B cell (primary cell): ENCODE measurements around the gene CCDC106. TPM values are rescaled to one million over a fixed set of nuclear protein-coding genes. Genes with fewer than 3 reads are reported as not detected.

ENCODE experiments used
- ATAC-seq: fragments of 200-7000 bp; cut with Tn5 transposase; one replicate; pipeline ENCODE4 v1.10.0; 2021; ENCODE audit warnings: low read depth, mild to moderate bottlenecking, moderate number of reproducible peaks, moderate library complexity
- CTCF ChIA-PET: fragments of 350-600 bp; sonication (Branson Sonifier 250); formaldehyde crosslinking; loops from one replicate; lab custom pipeline; 2021; ENCODE audit warnings: antibody characterized with exemption, inconsistent platforms; lab: Charles Lee
- POLR2A ChIA-PET: fragments of 350-600 bp; sonication (Branson Sonifier 250); formaldehyde crosslinking; loops from one replicate; lab custom pipeline; 2021; ENCODE audit warnings: antibody characterized with exemption; lab: Charles Lee
- DNase-seq: peaks from one replicate; pipeline ENCODE4 v3.0.0; 2013
- H2AFZ ChIP-seq: 2 replicates; pipeline ENCODE4 v1.6.1; 2012; ENCODE audit warnings: mild to moderate bottlenecking, low read depth, low read length; ENCODE audit not compliant: insufficient read depth, poor library complexity, severe bottlenecking
- H3K27ac ChIP-seq, 2 donors: 1 replicate in 1 of 2; 2 replicates in 1 of 2; pipeline ENCODE4 v1.5.1; 2012 to 2013; ENCODE audit warnings: low read length in 2 of 2, mild to moderate bottlenecking in 2 of 2, moderate library complexity in 1 of 2
- H3K27me3 ChIP-seq, 4 experiments: fragments of 200-600 bp in 1 of 4; sonication (generic) in 1 of 4; replicated peaks in 1 of 4; 1 replicate in 2 of 4; 2 replicates in 2 of 4; pipeline versions ENCODE4 v1.6.1 to v1.7.0; 2013 to 2016; ENCODE audit warnings: low read length in 3 of 4, mild to moderate bottlenecking in 2 of 4, mixed read lengths in 1 of 4, moderate library complexity in 1 of 4; ENCODE audit not compliant: insufficient read depth in 4 of 4, control insufficient read depth in 3 of 4; ENCODE audit errors: control extremely low read depth in 1 of 4
- H3K36me3 ChIP-seq, 2 experiments: replicated peaks in 1 of 2; 1 replicate in 1 of 2; 2 replicates in 1 of 2; pipeline versions ENCODE4 v1.6.1 to v1.7.1; 2013; ENCODE audit warnings: low read length in 1 of 2; ENCODE audit not compliant: insufficient read depth in 2 of 2, control insufficient read depth in 1 of 2; ENCODE audit errors: control extremely low read depth in 1 of 2, extremely low read depth in 1 of 2
- H3K4me1 ChIP-seq, 2 donors: fragments of 200-600 bp in 1 of 2; sonication (generic) in 1 of 2; 1 replicate in 1 of 2; 2 replicates in 1 of 2; pipeline versions ENCODE4 v1.5.1 to v1.6.1; 2013 to 2017; ENCODE audit warnings: low read length in 2 of 2; ENCODE audit not compliant: control insufficient read depth in 2 of 2, insufficient read depth in 2 of 2
- H3K4me2 ChIP-seq: replicated peaks from 2 replicates; pipeline ENCODE3; 2012; ENCODE audit warnings: mild to moderate bottlenecking, low read depth, low read length; ENCODE audit not compliant: poor library complexity, severe bottlenecking
- H3K4me3 ChIP-seq, 5 experiments: fragments of 200-600 bp in 1 of 5; sonication (generic) in 1 of 5; 1 replicate in 3 of 5; 2 replicates in 2 of 5; pipeline versions ENCODE4 v1.5.1 to v1.7.0; 2011 to 2016; ENCODE audit warnings: low read length in 4 of 5, mild to moderate bottlenecking in 4 of 5, low read depth in 2 of 5, control low read depth in 1 of 5, moderate library complexity in 1 of 5; ENCODE audit not compliant: insufficient read depth in 1 of 5; ENCODE audit errors: control extremely low read depth in 1 of 5, extremely low read depth in 1 of 5
- H3K79me2 ChIP-seq: fragments of 200-600 bp; sonication (generic); one replicate; pipeline ENCODE4 v1.6.0; 2016; ENCODE audit warnings: low read length; ENCODE audit not compliant: control insufficient read depth, insufficient read depth
- H3K9ac ChIP-seq: fragments of 200-600 bp; sonication (generic); 2 replicates; pipeline ENCODE4 v1.6.1; 2017; ENCODE audit warnings: mild to moderate bottlenecking, low read length, moderate library complexity
- H3K9me3 ChIP-seq, 3 donors: one replicate each; pipeline versions ENCODE4 v1.6.1 to v1.7.1; 2013; ENCODE audit warnings: low read length in 2 of 3; ENCODE audit not compliant: control insufficient read depth in 2 of 3, insufficient read depth in 1 of 3; ENCODE audit errors: control extremely low read depth in 1 of 3
- H4K20me1 ChIP-seq: 2 replicates; pipeline ENCODE4 v1.6.0; 2012; ENCODE audit warnings: mild to moderate bottlenecking, low read length; ENCODE audit not compliant: insufficient read depth, control insufficient read depth, poor library complexity, severe bottlenecking
- H3K27ac Mint-ChIP-seq: one replicate; pipeline ENCODE4 v1.8.0; 2021; ENCODE audit warnings: mixed read lengths
- H3K27me3 Mint-ChIP-seq: one replicate; pipeline ENCODE4 v1.8.0; 2021; ENCODE audit warnings: mixed read lengths
- H3K4me1 Mint-ChIP-seq: one replicate; pipeline ENCODE4 v1.8.0; 2021; ENCODE audit warnings: mixed read lengths
- H3K4me3 Mint-ChIP-seq: one replicate; pipeline ENCODE4 v1.8.0; 2021; ENCODE audit warnings: mixed read lengths
- H3K9me3 Mint-ChIP-seq: one replicate; pipeline ENCODE4 v1.8.0; 2022; ENCODE audit warnings: mixed read lengths; ENCODE audit not compliant: insufficient read depth
- EZH2 ChIP-seq: IDR thresholded peaks from 2 replicates; pipeline ENCODE4 v1.6.1; 2012; ENCODE audit warnings: borderline replicate concordance, low read depth, mild to moderate bottlenecking, moderate library complexity, low read length; ENCODE audit not compliant: insufficient read depth, poor library complexity, severe bottlenecking
- WGBS: methylation state at CpG from one replicate; pipeline ENCODE4 v1.1.5; 2013; ENCODE audit warnings: missing lambda C conversion rate; ENCODE audit not compliant: insufficient coverage; 5-methylcytosine and 5-hydroxymethylcytosine counted together
- intact Hi-C: fragments of 100-400 bp; cut with micrococcal nuclease; formaldehyde crosslinking; loops from one replicate; pipeline ENCODE4 v1.10.0; 2022
- polyA plus RNA-seq: library from polyadenylated mRNA; depleted of rRNA; stranded (reverse); fragments of >200 nt; gene quantifications from 2 replicates; pipeline ENCODE4 v1.2.3, GENCODE V29; 2012
- total RNA-seq, 2 donors: library from RNA; stranded (reverse); fragments of 120-200 nt in 1 of 2; gene quantifications; 1 replicate in 1 of 2; 2 replicates in 1 of 2; pipeline versions ENCODE4 v1.2.3 to v1.2.4, GENCODE V29; 2013 to 2022
- TF ChIP-seq, protein P1 (sequence below): fragments of 200-600 bp; IDR thresholded peaks from one replicate; pipeline ENCODE4 v1.8.0; 2022; ENCODE audit warnings: antibody characterized with exemption, mild to moderate bottlenecking

CCDC106 gene
- total and polyA plus RNA-seq, 2 donors (not counting 1 experiment from before 2014, with no cell fraction given): 25.2 to 52.1 TPM

DNA sequence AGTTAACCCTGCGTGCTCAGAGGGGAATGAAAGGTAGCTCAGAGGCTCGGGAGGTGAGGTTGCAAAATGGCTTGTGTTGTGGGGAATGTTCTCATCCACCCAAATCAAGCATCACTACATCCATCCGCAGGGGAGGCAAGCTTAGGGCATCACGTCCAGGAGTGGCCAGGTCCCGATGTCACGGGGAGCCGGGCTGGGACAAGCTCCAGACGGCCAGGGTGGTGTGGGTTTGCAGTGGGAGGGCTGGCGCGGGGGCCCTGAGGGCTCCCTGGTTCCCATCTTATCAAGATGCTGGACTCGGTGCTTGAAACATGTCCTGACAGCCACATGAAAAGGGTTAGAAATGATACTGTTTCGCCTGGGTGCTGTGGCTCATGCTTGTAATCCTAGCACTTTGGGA, 52.8 kb downstream of the CCDC106 start:
- CTCF ChIA-PET: interaction anchor here (0.7 to 1.9 kb wide), 2 partner anchors 82 to 109 kb away, joined by 4 to 7 read pairs; no protein-coding TSS in a partner anchor
- Histone ChIP-seq H3K9me3 (peaks cover 0 to 6% (median 0%) of the 10 kb centered on the region in 3 donors), H4K20me1 (peaks cover 12% of the 10 kb centered on the region), H2AFZ (no peak overlapping the region), H3K4me2 (no peak overlapping the region), H3K79me2 (no peaks in the 10 kb centered on the region), H3K4me3 (no peak overlapping the region), H3K27ac (no peak overlapping the region), H3K9ac (no peak overlapping the region), H3K4me1 (peaks cover 0 to 8% of the 10 kb centered on the region in 2 donors), H3K36me3 (peaks cover 3 to 18% of the 10 kb centered on the region in 2 experiments), H3K27me3 (no peaks in the 10 kb centered on the region)
- ATAC-seq: no peak
- no peak for DNase-seq
- Mint-ChIP-seq H3K9me3 (no peaks in the 10 kb centered on the region), H3K4me1 (peaks cover 8% of the 10 kb centered on the region), H3K4me3 (no peak overlapping the region), H3K27me3 (no peaks in the 10 kb centered on the region), H3K27ac (no peak overlapping the region)
- POLR2A ChIA-PET: no interaction called here
- TF ChIP-seq, protein P1, sequence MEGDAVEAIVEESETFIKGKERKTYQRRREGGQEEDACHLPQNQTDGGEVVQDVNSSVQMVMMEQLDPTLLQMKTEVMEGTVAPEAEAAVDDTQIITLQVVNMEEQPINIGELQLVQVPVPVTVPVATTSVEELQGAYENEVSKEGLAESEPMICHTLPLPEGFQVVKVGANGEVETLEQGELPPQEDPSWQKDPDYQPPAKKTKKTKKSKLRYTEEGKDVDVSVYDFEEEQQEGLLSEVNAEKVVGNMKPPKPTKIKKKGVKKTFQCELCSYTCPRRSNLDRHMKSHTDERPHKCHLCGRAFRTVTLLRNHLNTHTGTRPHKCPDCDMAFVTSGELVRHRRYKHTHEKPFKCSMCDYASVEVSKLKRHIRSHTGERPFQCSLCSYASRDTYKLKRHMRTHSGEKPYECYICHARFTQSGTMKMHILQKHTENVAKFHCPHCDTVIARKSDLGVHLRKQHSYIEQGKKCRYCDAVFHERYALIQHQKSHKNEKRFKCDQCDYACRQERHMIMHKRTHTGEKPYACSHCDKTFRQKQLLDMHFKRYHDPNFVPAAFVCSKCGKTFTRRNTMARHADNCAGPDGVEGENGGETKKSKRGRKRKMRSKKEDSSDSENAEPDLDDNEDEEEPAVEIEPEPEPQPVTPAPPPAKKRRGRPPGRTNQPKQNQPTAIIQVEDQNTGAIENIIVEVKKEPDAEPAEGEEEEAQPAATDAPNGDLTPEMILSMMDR: no peak
- no peak for TF ChIP-seq EZH2
- WGBS: over 99% methylated on average over 9 of the region's 12 CpGs
- intact Hi-C loops: no loop called here

DNA sequence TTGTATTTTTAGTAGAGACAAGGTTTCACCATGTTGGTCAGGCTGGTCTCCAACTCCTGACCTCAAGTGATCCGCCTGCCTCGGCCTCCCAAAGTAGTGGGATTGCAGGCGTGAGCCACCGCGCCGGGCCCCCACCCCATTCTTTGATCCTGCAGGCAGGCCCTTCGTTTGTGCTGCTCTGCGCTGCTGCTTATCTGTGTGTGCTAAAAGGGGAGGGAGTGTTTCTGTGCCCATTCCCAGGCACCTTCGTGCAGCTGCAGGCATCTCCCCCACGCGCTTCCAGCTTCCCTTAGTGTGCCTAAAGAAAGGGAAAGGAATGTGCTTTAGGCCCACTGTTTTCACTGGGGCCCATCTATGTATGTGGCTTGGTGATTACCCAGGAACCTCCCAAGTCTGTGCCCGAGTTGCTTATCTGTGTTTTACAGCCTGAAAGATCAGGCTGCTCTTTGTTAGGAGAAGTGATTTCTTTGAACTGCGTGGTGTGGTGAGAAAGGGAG, 54.2 kb downstream of the CCDC106 start:
- no peaks in the 10 kb centered on the region for H3K79me2 ChIP-seq
- peaks cover 0 to 6% (median 0%) of the 10 kb centered on the region in 3 donors for H3K9me3 ChIP-seq
- DNase-seq (no peak), ATAC-seq (no peak)
- no peak overlapping the region for H2AFZ ChIP-seq
- no peak overlapping the region for H3K9ac ChIP-seq
- H3K27me3 Mint-ChIP-seq: no peaks in the 10 kb centered on the region
- H3K27ac ChIP-seq: no peak overlapping the region
- H3K27ac Mint-ChIP-seq: no peak overlapping the region
- no peaks in the 10 kb centered on the region for H3K27me3 ChIP-seq
- no peaks in the 10 kb centered on the region for H3K9me3 Mint-ChIP-seq
- no peak overlapping the region for H3K4me2 ChIP-seq
- intact Hi-C loops: no loop called here
- peaks cover 8% of the 10 kb centered on the region for H3K4me1 Mint-ChIP-seq
- H3K4me3 Mint-ChIP-seq: no peak overlapping the region
- H3K4me1 ChIP-seq: peaks cover 0 to 8% of the 10 kb centered on the region in 2 donors
- no peak overlapping the region for H3K4me3 ChIP-seq
- H3K36me3 ChIP-seq: peaks cover 3 to 9% of the 10 kb centered on the region in 2 experiments
- 95% methylated on average over 12 of the region's 13 CpGs for WGBS
- H4K20me1 ChIP-seq: peaks cover 12% of the 10 kb centered on the region
- POLR2A ChIA-PET: no interaction called here
- CTCF ChIA-PET: interaction anchor here (1.9 to 2.2 kb wide), 2 partner anchors 69 to 108 kb away, joined by 7 to 12 read pairs; no protein-coding TSS in a partner anchor
- TF ChIP-seq, protein P1: no peak
- TF ChIP-seq EZH2: no peak
